ENCODE measurements around the gene COL13A1.

- no peak for TF ChIP-seq EZH2 (IDR thresholded peaks at IDR 0.05; ENCODE audit: low read length, missing control alignments)
- TF ChIP-seq CTCF (conservative IDR thresholded peaks at IDR 0.05 in 1 of 2, IDR thresholded peaks at IDR 0.05 in 1 of 2; ENCODE audit: low read depth in 1 of 2, low read length in 2 of 2) = no peak
Measured at GRCh38 chr10:69890065-69890847, 88.5 kb downstream of the COL13A1 start.
